Large intestine (tissue), 1 donor: Measurements from ENCODE around the gene KRTAP2-4. TPM values are rescaled to one million over a fixed set of nuclear protein-coding genes. Genes with fewer than 3 reads are reported as not detected.

Experiments
- polyA plus RNA-seq: library from polyadenylated mRNA; unstranded; fragments of 120-200 nt; gene quantifications from one replicate; pipeline ENCODE4 v1.2.1, GENCODE V29; 2013

KRTAP2-4 gene
- polyA plus RNA-seq, 1 donor: not detected

Other genes starting within 250 kb of the KRTAP2-4 start
- gene KRT10, start 243.3 kb downstream of the KRTAP2-4 start, polyA plus RNA-seq: 40.7 TPM
- 0.16 TPM for gene KRT12, start 198.7 kb downstream of the KRTAP2-4 start, polyA plus RNA-seq
- 31.7 TPM for gene KRT20, start 180.6 kb downstream of the KRTAP2-4 start, polyA plus RNA-seq
- gene KRT23, start 128.2 kb downstream of the KRTAP2-4 start, polyA plus RNA-seq: 0.18 TPM
- gene KRT39, start 98.9 kb downstream of the KRTAP2-4 start, polyA plus RNA-seq: not detected
- gene KRT40, start 81.6 kb downstream of the KRTAP2-4 start, polyA plus RNA-seq: 0.07 TPM
- not detected for gene KRTAP3-3, start 71.7 kb downstream of the KRTAP2-4 start, polyA plus RNA-seq
- not detected for gene KRTAP3-2, start 66.0 kb downstream of the KRTAP2-4 start, polyA plus RNA-seq
- gene KRTAP3-1, start 56.8 kb downstream of the KRTAP2-4 start, polyA plus RNA-seq: not detected
- not detected for gene KRTAP1-5, start 38.7 kb downstream of the KRTAP2-4 start, polyA plus RNA-seq
- gene KRTAP1-4, start 35.7 kb downstream of the KRTAP2-4 start, polyA plus RNA-seq: not detected
- gene KRTAP1-3, start 31.0 kb downstream of the KRTAP2-4 start, polyA plus RNA-seq: not detected
- gene KRTAP1-1, start 24.4 kb downstream of the KRTAP2-4 start, polyA plus RNA-seq: not detected
- not detected for gene KRTAP2-1, start 18.6 kb downstream of the KRTAP2-4 start, polyA plus RNA-seq
- not detected for gene KRTAP2-2, start 10.6 kb downstream of the KRTAP2-4 start, polyA plus RNA-seq
- gene KRTAP2-3, start 5.8 kb downstream of the KRTAP2-4 start, polyA plus RNA-seq: not detected
- not detected for gene KRTAP4-7, start 18.3 kb upstream of the KRTAP2-4 start, polyA plus RNA-seq
- not detected for gene KRTAP4-8, start 32.3 kb upstream of the KRTAP2-4 start, polyA plus RNA-seq
- gene KRTAP4-16, start 36.3 kb upstream of the KRTAP2-4 start, polyA plus RNA-seq: not detected
- not detected for gene KRTAP4-9, start 39.5 kb upstream of the KRTAP2-4 start, polyA plus RNA-seq
- not detected for gene KRTAP4-11, start 52.5 kb upstream of the KRTAP2-4 start, polyA plus RNA-seq
- gene KRTAP4-12, start 58.3 kb upstream of the KRTAP2-4 start, polyA plus RNA-seq: not detected
- not detected for gene KRTAP4-6, start 74.7 kb upstream of the KRTAP2-4 start, polyA plus RNA-seq
- gene KRTAP4-5, start 83.9 kb upstream of the KRTAP2-4 start, polyA plus RNA-seq: not detected
- gene KRTAP4-4, start 94.9 kb upstream of the KRTAP2-4 start, polyA plus RNA-seq: not detected
- not detected for gene KRTAP4-3, start 102.3 kb upstream of the KRTAP2-4 start, polyA plus RNA-seq
- not detected for gene KRTAP4-2, start 112.3 kb upstream of the KRTAP2-4 start, polyA plus RNA-seq
- not detected for gene KRTAP4-1, start 119.0 kb upstream of the KRTAP2-4 start, polyA plus RNA-seq
- not detected for gene KRTAP9-1, start 124.0 kb upstream of the KRTAP2-4 start, polyA plus RNA-seq
- gene KRTAP9-2, start 160.8 kb upstream of the KRTAP2-4 start, polyA plus RNA-seq: not detected
- gene KRTAP9-3, start 166.6 kb upstream of the KRTAP2-4 start, polyA plus RNA-seq: not detected
- not detected for gene KRTAP9-8, start 172.1 kb upstream of the KRTAP2-4 start, polyA plus RNA-seq
- not detected for gene KRTAP9-4, start 183.8 kb upstream of the KRTAP2-4 start, polyA plus RNA-seq
- not detected for gene KRTAP9-9, start 189.5 kb upstream of the KRTAP2-4 start, polyA plus RNA-seq
- not detected for gene KRTAP9-6, start 199.5 kb upstream of the KRTAP2-4 start, polyA plus RNA-seq
- gene KRTAP9-7, start 209.8 kb upstream of the KRTAP2-4 start, polyA plus RNA-seq: not detected
- gene KRTAP29-1, start 237.0 kb upstream of the KRTAP2-4 start, polyA plus RNA-seq: not detected
- not detected for gene KRTAP16-1, start 243.4 kb upstream of the KRTAP2-4 start, polyA plus RNA-seq
- 0.07 TPM for gene KRTAP17-1, start 249.8 kb upstream of the KRTAP2-4 start, polyA plus RNA-seq